Measurements from ENCODE around the gene SLC6A11. TPM values are rescaled to one million over a fixed set of nuclear protein-coding genes. Genes with fewer than 3 reads are reported as not detected.

SLC6A11 gene
- total RNA-seq, 4 donors from 2014 or later: 1.8 to 7.8 (median 5.3) TPM

DNA sequence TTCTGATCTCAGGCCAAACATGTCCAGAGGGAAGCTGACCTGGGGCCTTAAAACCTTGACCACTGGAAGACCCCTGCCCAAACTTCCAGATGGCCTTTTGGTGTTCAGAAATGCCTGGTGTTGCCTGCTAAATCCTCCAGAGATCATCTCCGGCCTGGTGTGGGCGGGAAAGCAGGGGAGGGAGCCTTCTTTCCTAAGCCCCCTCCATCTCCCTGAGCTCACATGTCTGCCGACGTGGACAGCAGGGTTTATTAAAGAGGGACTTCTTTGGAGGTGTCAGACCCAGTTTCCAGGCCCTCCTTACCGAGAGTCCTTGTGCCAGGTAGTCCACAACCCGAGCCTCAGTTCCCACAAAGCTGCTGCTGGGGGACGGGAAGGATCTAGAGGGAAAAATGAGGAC, 120.7 kb downstream of the SLC6A11 start:
- intact Hi-C loops (cut with DNase I; ENCODE audit: low total_unique reads): no loop called here
- TF ChIP-seq POLR2A (IDR thresholded peaks at IDR 0.05): no peak
- TF ChIP-seq, protein P1, sequence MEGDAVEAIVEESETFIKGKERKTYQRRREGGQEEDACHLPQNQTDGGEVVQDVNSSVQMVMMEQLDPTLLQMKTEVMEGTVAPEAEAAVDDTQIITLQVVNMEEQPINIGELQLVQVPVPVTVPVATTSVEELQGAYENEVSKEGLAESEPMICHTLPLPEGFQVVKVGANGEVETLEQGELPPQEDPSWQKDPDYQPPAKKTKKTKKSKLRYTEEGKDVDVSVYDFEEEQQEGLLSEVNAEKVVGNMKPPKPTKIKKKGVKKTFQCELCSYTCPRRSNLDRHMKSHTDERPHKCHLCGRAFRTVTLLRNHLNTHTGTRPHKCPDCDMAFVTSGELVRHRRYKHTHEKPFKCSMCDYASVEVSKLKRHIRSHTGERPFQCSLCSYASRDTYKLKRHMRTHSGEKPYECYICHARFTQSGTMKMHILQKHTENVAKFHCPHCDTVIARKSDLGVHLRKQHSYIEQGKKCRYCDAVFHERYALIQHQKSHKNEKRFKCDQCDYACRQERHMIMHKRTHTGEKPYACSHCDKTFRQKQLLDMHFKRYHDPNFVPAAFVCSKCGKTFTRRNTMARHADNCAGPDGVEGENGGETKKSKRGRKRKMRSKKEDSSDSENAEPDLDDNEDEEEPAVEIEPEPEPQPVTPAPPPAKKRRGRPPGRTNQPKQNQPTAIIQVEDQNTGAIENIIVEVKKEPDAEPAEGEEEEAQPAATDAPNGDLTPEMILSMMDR (IDR thresholded peaks at IDR 0.05): no peak
- peak in 1 of 2 donors; percentile 75 for DNase-seq (ENCODE audit: low spot score in 2 of 2)
- H3K4me3 ChIP-seq (ENCODE audit: low read depth, poor library complexity, severe bottlenecking): no peak overlapping the region
- 67 to 83% methylated on average over 7 of the region's 7 CpGs for WGBS, 2 donors

DNA sequence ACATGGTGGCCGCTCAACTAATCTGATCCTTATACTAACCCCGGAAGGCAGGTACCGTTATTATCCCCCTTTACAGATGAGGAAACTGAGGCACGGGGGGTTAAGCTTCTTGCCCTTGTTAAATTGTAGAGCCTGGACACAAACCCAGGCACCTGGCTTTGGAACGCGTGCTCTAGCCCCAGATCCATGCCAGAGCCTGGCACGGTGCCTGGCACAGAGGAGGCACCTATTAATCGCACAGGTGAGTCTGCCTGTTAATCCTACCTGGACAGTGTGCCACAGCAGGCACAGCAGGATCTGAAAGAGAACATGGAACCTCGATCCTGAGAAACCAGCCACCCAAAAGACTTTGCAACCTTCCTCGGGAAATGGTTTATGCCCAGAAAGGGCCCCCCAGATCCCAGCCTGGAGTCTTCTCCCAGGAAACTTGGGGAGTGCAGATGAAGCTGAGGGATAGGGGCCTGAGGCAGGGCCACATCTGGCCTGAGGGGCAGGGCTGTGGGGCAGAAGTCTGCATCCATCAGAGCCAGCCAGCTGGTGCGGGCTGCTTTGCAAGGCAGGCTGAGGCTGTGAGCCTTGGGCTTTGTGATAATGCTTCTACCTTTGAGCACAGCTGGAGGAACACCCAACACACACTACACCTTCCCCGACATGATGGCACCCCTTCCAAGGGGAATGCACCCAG, 121.3 kb downstream of the SLC6A11 start:
- peak in 1 of 2 donors; percentile 69 for DNase-seq (ENCODE audit: low spot score in 2 of 2)
- WGBS, 2 donors: 58 to 71% methylated on average over 11 to 12 of the region's 12 CpGs

DNA sequence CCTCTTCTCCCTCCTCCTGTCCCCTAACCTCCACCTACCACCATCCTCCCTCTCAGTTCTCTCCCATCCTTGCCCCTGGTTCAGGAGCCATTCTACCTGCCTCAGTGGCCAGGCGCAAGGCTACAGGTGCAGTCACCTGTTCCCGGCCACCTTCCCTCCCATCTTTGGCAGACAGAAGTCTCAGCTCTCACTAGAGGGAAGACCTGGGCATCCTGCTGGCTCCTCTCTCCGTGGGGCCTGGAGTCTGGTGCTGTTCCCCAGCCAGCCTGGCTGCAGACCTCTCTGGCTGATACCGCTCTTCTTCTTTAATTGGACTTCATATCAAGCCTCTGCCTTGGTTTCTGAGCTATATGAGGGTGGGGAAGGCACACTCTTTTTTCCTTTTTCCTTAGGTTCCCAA, 123.5 kb downstream of the SLC6A11 start:
- intact Hi-C loops (cut with DNase I; ENCODE audit: low total_unique reads): no loop called here
- 87 to 93% methylated on average over 4 of the region's 4 CpGs for WGBS, 2 donors

More for the DNA sequence above, 121.3 kb downstream of the SLC6A11 start:
- no peak overlapping the region for H3K4me3 ChIP-seq (ENCODE audit: low read depth, poor library complexity, severe bottlenecking)
- intact Hi-C loops (cut with DNase I; ENCODE audit: low total_unique reads): no loop called here
- TF ChIP-seq POLR2A (IDR thresholded peaks at IDR 0.05): no peak
- TF ChIP-seq, protein P1 (IDR thresholded peaks at IDR 0.05): no peak

DNA sequence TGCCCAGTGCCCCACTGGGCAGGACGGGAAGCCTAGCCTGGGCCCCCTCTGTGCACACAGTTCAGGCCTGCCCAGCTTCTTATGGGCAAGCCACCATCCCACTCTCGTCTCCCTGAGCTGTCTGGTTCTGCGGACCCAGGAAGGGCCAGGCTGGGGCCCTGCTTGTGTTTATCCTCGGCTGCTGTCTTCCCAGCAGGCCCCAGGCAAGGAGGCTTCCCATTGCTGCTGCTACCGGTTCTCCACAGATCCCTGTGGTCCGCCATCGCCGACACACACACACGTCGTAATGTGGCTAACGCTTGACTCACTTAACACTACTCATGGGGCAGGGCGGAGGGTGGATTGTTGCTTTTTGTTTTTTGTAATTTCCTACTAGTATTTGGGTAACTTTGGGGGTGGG, 124.1 kb downstream of the SLC6A11 start:
- H3K4me3 ChIP-seq (ENCODE audit: low read depth, poor library complexity, severe bottlenecking): no peak overlapping the region
- TF ChIP-seq, protein P1 (IDR thresholded peaks at IDR 0.05): no peak
- TF ChIP-seq POLR2A (IDR thresholded peaks at IDR 0.05): no peak
- intact Hi-C loops (cut with DNase I; ENCODE audit: low total_unique reads): no loop called here
- 78 to 84% methylated on average over 12 of the region's 12 CpGs for WGBS, 2 donors
- peak in 1 of 2 donors; percentile 75 for DNase-seq (ENCODE audit: low spot score in 2 of 2)

More for the DNA sequence above, 123.5 kb downstream of the SLC6A11 start:
- TF ChIP-seq, protein P1 (IDR thresholded peaks at IDR 0.05): no peak
- TF ChIP-seq POLR2A (IDR thresholded peaks at IDR 0.05): no peak
- peak in 1 of 2 donors; percentile 61 for DNase-seq (ENCODE audit: low spot score in 2 of 2)
- no peak overlapping the region for H3K4me3 ChIP-seq (ENCODE audit: low read depth, poor library complexity, severe bottlenecking)

DNA sequence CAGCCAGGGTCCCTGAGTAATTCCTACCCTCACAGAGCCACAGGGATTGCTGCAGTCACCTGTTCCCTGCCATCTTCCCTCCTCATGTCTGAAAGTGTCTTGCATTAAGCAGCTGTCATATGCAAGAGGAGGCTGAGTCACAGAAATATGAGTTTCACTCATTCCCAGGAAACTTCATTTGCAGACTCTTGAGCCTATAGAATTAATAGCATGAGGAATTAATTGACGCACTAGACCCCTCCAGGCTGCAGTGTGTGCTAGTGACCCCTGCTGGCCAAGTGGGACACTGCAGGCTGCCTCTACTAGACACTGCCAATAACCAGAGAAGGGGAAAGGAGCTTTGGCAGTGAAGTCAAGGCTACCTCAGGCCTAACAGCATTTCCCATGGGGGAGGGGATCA, 125.9 kb downstream of the SLC6A11 start:
- WGBS, 2 donors: 82 to 92% methylated on average over 1 of the region's 1 CpG
- no peak overlapping the region for H3K4me3 ChIP-seq (ENCODE audit: low read depth, poor library complexity, severe bottlenecking)
- peak in 1 of 2 donors; percentile 31 for DNase-seq (ENCODE audit: low spot score in 2 of 2)
- TF ChIP-seq, protein P1 (IDR thresholded peaks at IDR 0.05): no peak
- no peak for TF ChIP-seq POLR2A (IDR thresholded peaks at IDR 0.05)
- intact Hi-C loops (cut with DNase I; ENCODE audit: low total_unique reads): no loop called here

Data from lower leg skin (tissue), 4 donors.